ENCODE data around the gene OR5H2.

The OR5H2 gene

GRCh38 chr3:98322101-98322500 lies 39.8 kb downstream of the OR5H2 start:
- no peak overlapping the region for H3K4me3 ChIP-seq (ENCODE audit: low read depth in 1 of 2, low read length in 2 of 2)
- H4K20me1 ChIP-seq (ENCODE audit: insufficient read depth, low read length), result no peaks in the 10 kb centered on the region
- H3K36me3 ChIP-seq (ENCODE audit: insufficient read depth, low read length), result no peaks in the 10 kb centered on the region
- H3K27me3 ChIP-seq (ENCODE audit: insufficient read depth, low read length, poor library complexity), result no peaks in the 10 kb centered on the region
- no peak overlapping the region for H3K4me2 ChIP-seq (ENCODE audit: insufficient read depth, low read length)
- no peaks in the 10 kb centered on the region for H3K4me1 ChIP-seq (ENCODE audit: insufficient read depth, low read length)
- H3K9ac ChIP-seq (ENCODE audit: low read depth, low read length), result no peak overlapping the region
- DNase-seq (no peak), ATAC-seq (ENCODE audit: insufficient read depth, low read depth) (no peak)
- no peak overlapping the region for H2AFZ ChIP-seq (ENCODE audit: low read depth, low read length)
- TF ChIP-seq, protein P1, sequence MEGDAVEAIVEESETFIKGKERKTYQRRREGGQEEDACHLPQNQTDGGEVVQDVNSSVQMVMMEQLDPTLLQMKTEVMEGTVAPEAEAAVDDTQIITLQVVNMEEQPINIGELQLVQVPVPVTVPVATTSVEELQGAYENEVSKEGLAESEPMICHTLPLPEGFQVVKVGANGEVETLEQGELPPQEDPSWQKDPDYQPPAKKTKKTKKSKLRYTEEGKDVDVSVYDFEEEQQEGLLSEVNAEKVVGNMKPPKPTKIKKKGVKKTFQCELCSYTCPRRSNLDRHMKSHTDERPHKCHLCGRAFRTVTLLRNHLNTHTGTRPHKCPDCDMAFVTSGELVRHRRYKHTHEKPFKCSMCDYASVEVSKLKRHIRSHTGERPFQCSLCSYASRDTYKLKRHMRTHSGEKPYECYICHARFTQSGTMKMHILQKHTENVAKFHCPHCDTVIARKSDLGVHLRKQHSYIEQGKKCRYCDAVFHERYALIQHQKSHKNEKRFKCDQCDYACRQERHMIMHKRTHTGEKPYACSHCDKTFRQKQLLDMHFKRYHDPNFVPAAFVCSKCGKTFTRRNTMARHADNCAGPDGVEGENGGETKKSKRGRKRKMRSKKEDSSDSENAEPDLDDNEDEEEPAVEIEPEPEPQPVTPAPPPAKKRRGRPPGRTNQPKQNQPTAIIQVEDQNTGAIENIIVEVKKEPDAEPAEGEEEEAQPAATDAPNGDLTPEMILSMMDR (IDR thresholded peaks at IDR 0.05; ENCODE audit: borderline replicate concordance, extremely low read depth, low read length, poor library complexity, severe bottlenecking), result no peak
- TF ChIP-seq EZH2 (IDR thresholded peaks at IDR 0.05; ENCODE audit: borderline replicate concordance, low read depth, low read length, severe bottlenecking), result no peak
- H3K27ac ChIP-seq (ENCODE audit: low read length), result no peak overlapping the region
- no peaks in the 10 kb centered on the region for H3K9me3 ChIP-seq (ENCODE audit: insufficient read depth, low read length, severe bottlenecking)
- no peaks in the 10 kb centered on the region for H3K79me2 ChIP-seq (ENCODE audit: insufficient read depth, low read length)

DNA sequence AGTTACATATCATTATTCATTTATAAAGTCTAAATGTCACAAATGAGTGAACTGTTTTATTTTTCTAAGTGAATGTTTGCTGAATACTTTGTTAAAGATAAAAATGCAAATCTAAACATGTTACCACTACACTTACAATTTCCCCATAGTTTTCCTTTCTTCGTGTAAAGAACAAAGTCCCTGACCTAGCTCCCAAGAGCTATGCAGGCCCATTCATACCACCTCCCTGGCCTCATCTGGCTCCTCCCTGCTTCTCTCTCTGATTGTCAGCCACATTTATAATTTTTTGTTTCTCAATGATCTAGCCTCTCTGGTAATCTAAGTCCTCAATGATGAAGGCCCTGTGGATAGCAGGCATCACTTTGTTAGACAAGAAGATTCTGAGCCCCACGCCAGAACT lies 40.4 kb downstream of the OR5H2 start:
- ATAC-seq (ENCODE audit: insufficient read depth, low read depth) (no peak), DNase-seq (no peak)
- no peaks in the 10 kb centered on the region for H3K27me3 ChIP-seq (ENCODE audit: insufficient read depth, low read length, poor library complexity)
- no peaks in the 10 kb centered on the region for H3K9me3 ChIP-seq (ENCODE audit: insufficient read depth, low read length, severe bottlenecking)
- no peak overlapping the region for H3K27ac ChIP-seq (ENCODE audit: low read length)
- H4K20me1 ChIP-seq (ENCODE audit: insufficient read depth, low read length), result no peaks in the 10 kb centered on the region
- H3K9ac ChIP-seq (ENCODE audit: low read depth, low read length), result no peak overlapping the region
- H3K36me3 ChIP-seq (ENCODE audit: insufficient read depth, low read length), result no peaks in the 10 kb centered on the region
- TF ChIP-seq EZH2 (IDR thresholded peaks at IDR 0.05; ENCODE audit: borderline replicate concordance, low read depth, low read length, severe bottlenecking), result no peak
- TF ChIP-seq, protein P1 (IDR thresholded peaks at IDR 0.05; ENCODE audit: borderline replicate concordance, extremely low read depth, low read length, poor library complexity, severe bottlenecking), result no peak
- H3K4me3 ChIP-seq (ENCODE audit: low read depth in 1 of 2, low read length in 2 of 2), result no peak overlapping the region
- H3K4me2 ChIP-seq (ENCODE audit: insufficient read depth, low read length), result no peak overlapping the region
- no peak overlapping the region for H2AFZ ChIP-seq (ENCODE audit: low read depth, low read length)
- H3K79me2 ChIP-seq (ENCODE audit: insufficient read depth, low read length), result no peaks in the 10 kb centered on the region
- no peaks in the 10 kb centered on the region for H3K4me1 ChIP-seq (ENCODE audit: insufficient read depth, low read length)

GRCh38 chr3:98323425-98323824 lies 41.1 kb downstream of the OR5H2 start:
- Histone ChIP-seq H3K9me3 (ENCODE audit: insufficient read depth, low read length, severe bottlenecking) (no peaks in the 10 kb centered on the region), H3K36me3 (ENCODE audit: insufficient read depth, low read length) (no peaks in the 10 kb centered on the region), H3K9ac (ENCODE audit: low read depth, low read length) (no peak overlapping the region), H2AFZ (ENCODE audit: low read depth, low read length) (no peak overlapping the region), H3K27me3 (ENCODE audit: insufficient read depth, low read length, poor library complexity) (no peaks in the 10 kb centered on the region), H3K4me3 (ENCODE audit: low read depth in 1 of 2, low read length in 2 of 2) (no peak overlapping the region), H3K4me2 (ENCODE audit: insufficient read depth, low read length) (no peak overlapping the region), H3K4me1 (ENCODE audit: insufficient read depth, low read length) (no peaks in the 10 kb centered on the region), H3K79me2 (ENCODE audit: insufficient read depth, low read length) (no peaks in the 10 kb centered on the region), H3K27ac (ENCODE audit: low read length) (no peak overlapping the region), H4K20me1 (ENCODE audit: insufficient read depth, low read length) (no peaks in the 10 kb centered on the region)
- ATAC-seq (ENCODE audit: insufficient read depth, low read depth) (no peak), DNase-seq (no peak)
- no peak for TF ChIP-seq EZH2 (IDR thresholded peaks at IDR 0.05; ENCODE audit: borderline replicate concordance, low read depth, low read length, severe bottlenecking)
- TF ChIP-seq, protein P1 (IDR thresholded peaks at IDR 0.05; ENCODE audit: borderline replicate concordance, extremely low read depth, low read length, poor library complexity, severe bottlenecking), result no peak

- H3K79me2 ChIP-seq (ENCODE audit: insufficient read depth, low read length), result no peaks in the 10 kb centered on the region
- DNase-seq, result no peak
- H3K9me3 ChIP-seq (ENCODE audit: insufficient read depth, low read length, severe bottlenecking), result no peaks in the 10 kb centered on the region
- H3K27me3 ChIP-seq (ENCODE audit: insufficient read depth, low read length, poor library complexity), result no peaks in the 10 kb centered on the region
- H2AFZ ChIP-seq (ENCODE audit: low read depth, low read length), result no peak overlapping the region
- no peaks in the 10 kb centered on the region for H3K4me1 ChIP-seq (ENCODE audit: insufficient read depth, low read length)
- H3K27ac ChIP-seq (ENCODE audit: low read length), result no peak overlapping the region
- no peak for ATAC-seq (ENCODE audit: insufficient read depth, low read depth)
- no peak overlapping the region for H3K4me3 ChIP-seq (ENCODE audit: low read depth in 1 of 2, low read length in 2 of 2)
- no peak overlapping the region for H3K9ac ChIP-seq (ENCODE audit: low read depth, low read length)
- H3K36me3 ChIP-seq (ENCODE audit: insufficient read depth, low read length), result no peaks in the 10 kb centered on the region
- no peaks in the 10 kb centered on the region for H4K20me1 ChIP-seq (ENCODE audit: insufficient read depth, low read length)
- H3K4me2 ChIP-seq (ENCODE audit: insufficient read depth, low read length), result no peak overlapping the region
- TF ChIP-seq, protein P1 (IDR thresholded peaks at IDR 0.05; ENCODE audit: borderline replicate concordance, extremely low read depth, low read length, poor library complexity, severe bottlenecking), result no peak
- no peak for TF ChIP-seq EZH2 (IDR thresholded peaks at IDR 0.05; ENCODE audit: borderline replicate concordance, low read depth, low read length, severe bottlenecking)
Observed at GRCh38 chr3:98325055-98325454, 42.8 kb downstream of the OR5H2 start.
